NCI-H2227 (cell line): ENCODE results near the gene TTI1.

Source experiments
- DNase-seq: peaks from one replicate; lab custom pipeline; 2025; ENCODE audit not compliant: unreplicated experiment; lab: John Stamatoyannopoulos, UW

Gene TTI1

DNA sequence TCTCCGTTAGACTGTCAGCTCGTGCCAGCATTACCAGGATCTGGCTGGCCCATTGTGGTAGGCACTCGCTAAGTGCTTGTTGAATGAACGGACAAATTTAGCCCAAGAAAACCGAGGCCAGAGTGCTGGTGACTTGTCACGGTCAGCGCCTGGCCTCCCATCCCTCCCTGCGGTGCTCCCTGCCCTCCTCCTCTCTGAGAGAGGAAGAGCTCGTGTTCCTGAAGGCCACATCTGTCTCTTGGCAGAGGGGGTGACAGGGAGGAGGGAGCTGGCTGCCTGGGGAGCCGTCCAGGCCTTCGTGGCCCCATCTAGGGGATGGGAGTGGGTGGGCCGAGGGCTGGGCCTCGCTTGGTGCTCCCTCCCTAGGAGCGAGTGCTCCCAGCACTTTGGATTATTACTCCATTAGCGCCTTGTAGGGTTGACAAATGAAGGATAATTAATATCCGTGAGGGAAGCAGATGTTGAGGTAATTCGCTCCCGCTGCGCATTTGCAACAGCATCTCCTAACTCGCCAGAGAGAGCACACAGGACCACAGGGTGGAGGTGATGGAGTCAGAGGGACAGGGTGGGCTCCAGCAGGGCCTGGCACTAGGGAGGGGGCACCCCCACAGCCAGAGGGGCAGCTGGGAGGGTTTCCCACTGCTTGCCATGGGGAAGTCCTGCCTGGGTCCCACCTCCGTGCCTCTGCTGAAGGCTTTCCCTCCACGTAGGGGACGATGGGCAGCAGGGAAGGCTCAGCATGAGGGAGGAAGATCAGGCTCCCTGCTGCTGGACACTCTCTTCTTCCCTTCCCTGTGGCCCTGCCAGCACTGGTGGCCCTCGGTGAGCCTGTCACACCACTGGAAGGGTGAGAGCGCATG is 93.3 kb downstream of the TTI1 start:
- no peak for DNase-seq

DNA sequence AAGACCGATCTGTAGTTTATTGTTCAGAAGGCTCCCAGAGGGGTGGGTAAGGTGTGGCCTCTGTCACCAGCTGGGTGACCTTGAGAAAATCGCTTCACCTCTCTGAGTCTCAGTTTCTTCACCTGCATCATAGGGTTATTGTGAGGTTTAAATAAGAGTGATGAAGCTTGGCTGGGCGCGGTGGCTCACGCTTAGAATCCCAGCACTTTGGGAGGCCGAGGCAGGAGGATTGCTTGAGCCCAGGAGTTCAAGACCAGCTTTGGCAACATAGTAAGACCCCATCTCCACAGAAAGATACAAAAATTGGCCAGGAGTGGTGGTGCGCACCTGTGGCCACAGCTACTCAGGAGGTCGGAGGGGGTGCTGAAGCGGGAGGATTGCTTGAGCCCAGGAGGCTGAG is 94.3 kb downstream of the TTI1 start:
- DNase-seq, result no peak

DNA sequence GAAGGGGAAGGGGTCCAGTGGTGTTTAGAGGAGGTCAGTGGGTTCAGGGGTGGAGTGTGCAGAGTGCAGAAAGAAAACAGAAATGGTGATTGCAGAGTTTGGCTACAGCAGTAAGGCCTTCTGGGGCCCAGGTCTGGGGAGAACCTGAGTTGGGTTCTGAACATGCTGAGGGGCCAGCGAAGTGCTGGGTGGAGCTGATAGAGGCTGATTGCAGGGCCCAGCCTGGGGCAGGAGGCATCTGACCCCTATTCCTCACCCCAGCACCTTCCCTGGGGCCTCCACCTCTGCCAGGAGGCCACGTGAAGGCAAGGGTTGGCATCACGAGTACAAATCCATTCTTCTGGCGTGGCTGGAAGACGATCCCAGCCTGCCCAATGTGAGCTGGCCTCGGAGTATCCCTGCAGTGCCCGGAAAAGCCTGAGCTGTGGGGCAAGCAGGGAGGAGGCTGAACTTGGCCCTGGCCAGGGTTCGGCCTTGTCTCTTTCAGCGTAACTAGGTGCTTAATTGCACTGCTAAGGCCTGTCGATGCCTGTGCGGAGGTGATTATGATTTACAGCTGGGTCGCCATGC is 95.0 kb downstream of the TTI1 start:
- no peak for DNase-seq

DNA sequence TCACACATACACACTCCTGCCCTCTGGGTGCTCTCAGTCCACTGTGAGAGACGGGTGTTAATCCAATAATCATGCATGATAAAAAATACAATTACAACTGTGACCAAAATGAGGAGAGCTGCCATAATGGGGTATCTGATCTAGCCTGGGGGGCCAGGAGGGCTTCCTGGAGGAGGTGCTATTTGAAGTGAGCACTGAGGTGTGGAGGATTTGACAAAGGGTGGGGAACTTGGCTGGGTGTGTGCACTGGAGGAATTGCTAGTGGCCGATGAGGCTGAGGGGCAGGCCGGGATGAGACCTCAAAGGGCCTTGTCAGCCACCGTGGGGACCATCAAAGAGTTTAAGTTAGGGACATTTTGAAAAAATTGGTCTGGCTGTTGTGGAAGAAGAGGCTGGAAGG is 95.6 kb downstream of the TTI1 start:
- no peak for DNase-seq

DNA sequence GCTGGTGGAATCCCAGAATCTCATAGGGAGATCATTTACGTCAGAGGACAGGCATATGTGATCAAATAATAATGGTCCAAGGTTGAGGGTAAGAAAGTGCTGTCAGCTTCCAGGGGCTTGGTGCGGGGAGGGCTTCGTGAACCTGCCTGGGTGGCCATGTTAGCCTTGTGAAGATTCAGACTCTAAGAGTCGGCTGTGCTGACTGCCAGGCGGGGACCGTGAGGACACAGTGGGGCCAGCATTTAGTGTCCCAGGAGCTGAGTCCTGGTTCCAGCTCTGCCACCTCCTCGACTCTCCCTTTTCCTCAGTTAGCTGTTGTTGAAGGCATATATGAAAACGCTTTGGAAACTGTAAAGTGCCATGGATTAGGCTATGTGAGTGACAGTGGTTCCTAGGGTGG is 96.8 kb downstream of the TTI1 start:
- DNase-seq, result no peak

DNA sequence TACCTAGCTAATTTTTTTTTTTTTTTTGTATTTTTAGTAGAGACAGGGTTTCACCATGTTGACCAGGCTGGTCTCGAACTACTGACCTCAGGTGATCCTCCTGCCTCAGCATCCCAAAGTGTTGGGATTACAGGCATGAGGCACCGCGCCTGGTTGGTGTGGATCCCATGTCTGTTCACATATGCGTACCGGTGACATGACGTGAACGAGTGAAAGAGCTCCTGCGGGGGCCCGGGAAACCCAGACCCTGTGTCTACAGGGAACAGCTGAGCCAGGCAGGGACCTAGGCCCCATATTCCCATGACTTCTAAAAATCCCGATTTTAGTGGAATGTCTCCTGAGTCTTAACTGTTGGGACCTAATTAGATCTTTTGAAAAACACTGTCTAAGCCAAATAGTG is 97.2 kb downstream of the TTI1 start:
- DNase-seq, result no peak

DNA sequence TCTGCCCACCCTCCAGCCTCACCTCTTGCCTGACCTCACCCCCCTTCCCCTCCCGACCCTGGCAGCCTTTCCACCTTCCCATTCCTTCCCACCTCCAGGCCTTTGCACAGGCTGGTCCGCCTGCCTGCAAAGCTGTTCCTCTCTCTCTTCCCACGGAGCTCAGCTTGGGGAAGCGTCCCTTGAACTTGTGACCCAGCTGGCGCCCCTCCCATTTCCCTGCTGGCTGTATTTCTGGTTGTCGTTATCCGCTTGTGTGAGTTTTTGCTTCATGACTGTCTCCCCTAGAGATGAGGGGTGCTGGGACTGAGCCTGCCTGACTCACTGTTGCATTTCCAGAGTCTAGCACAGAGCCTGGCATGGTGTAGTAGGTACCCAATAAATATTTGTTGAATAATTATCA is 97.8 kb downstream of the TTI1 start:
- no peak for DNase-seq

DNA sequence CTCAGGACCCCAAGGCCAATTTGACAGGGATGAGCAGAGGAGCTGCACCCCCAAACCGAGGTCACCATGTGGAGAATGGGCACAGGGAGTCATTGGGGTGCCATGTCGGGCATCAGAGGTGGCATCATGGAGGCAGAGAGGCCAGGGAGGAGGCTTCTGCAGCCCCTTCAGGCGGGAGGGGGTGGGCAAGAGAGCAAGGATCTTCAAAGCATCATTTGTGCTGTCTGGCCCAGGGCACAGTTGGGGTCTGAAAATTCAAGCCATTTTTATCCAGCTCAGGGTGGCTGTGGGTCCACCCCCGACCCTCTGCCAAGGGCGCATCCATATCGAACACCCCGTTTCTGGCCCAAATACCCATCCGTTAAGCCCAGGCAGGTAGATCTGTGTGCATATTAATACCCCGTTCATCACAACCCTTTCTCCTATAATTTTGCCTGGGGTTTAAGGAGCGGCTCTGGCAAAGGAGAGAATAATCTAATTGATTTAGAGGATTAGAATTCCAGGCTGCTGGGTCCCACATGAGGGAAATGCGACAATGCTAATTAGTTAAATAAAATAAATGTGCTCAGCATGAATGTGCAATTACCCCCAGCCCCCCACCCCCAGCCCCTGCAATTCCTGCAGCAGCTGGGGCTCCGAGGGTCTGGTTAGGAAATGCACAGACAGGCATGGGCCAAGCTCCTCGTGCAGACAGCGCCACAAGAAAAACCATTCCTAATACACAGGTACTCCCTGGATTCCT is 98.5 kb downstream of the TTI1 start:
- no peak for DNase-seq

DNA sequence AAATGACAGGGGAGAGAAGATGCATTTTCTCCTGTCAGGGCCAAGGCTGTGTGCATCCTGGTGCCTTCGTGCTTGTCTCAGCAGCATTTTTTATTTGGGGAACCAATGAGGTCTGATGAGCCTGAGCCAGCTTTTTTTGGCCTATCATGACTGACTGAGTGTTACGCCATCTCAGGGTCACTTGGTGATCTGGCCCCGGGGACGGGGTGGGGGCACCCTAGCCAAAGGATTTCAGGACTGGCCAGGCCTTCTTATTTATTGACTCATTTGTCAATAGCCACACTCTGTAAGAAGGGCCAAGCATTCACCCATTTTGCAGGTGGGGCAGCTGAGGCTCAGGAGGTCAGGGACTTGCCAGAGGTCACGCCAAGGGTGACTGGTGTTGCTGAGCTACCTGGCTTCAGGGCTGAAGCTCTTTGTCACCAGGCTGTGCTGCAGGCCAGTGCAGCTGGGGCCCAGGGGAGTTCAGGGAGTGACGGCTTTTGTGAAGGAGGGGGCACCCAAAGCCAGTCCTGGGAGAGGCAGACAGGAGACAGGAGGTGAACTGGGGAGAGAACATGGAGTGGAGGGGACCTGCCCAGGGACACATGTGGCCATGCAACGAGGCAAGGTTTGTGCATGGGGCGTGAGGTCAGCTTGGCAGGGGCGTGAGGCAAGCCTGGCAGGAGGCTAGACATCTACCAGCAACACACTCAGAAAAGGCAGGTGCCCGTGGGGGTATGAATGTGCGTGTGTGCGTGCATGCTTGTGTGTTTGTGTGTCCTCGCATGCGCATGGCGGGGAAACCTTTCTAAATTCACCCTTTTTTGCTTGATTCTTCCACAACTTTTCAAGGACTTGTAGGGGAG is 99.2 kb downstream of the TTI1 start:
- DNase-seq, result no peak
